Body of pancreas (tissue), 4 donors: ENCODE data around the gene KRT74.

Source experiments
- CTCF ChIP-seq, 7 experiments: fragments of 450-650 bp in 4 of 7; fragments of 200-600 bp in 3 of 7; sonication (generic) in 3 of 7; IDR thresholded peaks; one replicate each; pipeline ENCODE4 v1.5.1; 2016 to 2019; ENCODE audit warnings: antibody characterized with exemption in 7 of 7
- POLR2A ChIP-seq, 3 donors: fragments of 450-650 bp; IDR thresholded peaks; one replicate each; pipeline ENCODE4 v1.6.1; 2016; ENCODE audit warnings: antibody characterized with exemption in 3 of 3, mild to moderate bottlenecking in 2 of 3

- TF ChIP-seq CTCF (IDR thresholded peaks at IDR 0.05) (no peak), POLR2A (IDR thresholded peaks at IDR 0.05) (no peak)
Measured at GRCh38 chr12:52590021-52590420, 16.4 kb upstream of the KRT74 start.
